Stimulated activated CD8-positive, alpha-beta memory T cell treated with anti-CD3 and anti-CD28 coated beads, Interleukin-15, amount 100 ng/mL, for 48 hours (primary cell): Measurements from ENCODE around the gene ADGRV1.

Source experiments
- DNase-seq, 2 donors: peaks; one replicate each; pipeline ENCODE4 v3.0.0-alpha.2; 2020; ENCODE audit warnings: low read depth in 2 of 2

The ADGRV1 gene

DNA sequence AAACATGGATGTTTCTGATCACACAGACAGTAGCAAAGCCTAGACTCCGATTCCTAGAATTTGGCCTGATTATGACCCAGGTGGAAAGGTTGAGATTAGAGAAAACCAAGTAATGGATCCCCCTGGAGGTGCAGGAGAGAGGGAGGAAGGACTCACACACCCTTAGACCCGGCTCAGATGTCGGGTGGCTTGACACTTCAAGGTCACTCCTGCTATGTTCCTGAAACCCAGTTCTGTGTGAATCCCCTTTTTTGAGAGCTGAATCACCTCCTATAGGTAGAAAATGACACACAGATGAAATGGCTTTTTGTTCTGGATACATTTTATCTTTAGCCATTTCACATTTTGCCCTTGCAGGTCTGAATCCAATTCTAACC, 631.7 kb downstream of the ADGRV1 start:
- DNase-seq = no peak

DNA sequence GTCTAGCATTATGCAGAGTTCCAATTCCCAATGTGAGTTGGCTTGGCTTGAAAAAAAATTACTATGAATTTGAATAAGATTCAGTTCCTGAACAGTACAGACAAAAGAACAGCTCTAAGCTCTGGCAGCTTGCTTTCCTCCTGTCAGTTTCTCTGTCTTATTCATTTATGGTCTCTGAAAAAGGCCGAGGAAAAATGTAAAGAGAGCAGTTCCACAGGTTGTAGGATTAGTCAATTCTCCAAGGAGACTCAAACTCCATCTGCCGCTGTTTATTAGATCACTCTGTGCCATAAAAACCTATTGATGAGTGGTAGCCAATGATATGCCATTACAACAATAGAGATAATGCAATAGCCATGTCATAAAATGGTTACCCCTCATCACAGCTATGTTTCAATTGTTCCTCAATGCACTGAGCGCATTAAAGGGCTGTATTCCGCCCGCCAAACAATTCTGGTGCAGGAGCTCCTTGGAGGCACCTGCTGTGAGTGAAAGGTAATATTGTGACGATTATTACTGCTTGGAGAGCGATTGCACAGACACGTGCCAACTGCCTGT, 636.3 kb downstream of the ADGRV1 start:
- no peak for DNase-seq

DNA sequence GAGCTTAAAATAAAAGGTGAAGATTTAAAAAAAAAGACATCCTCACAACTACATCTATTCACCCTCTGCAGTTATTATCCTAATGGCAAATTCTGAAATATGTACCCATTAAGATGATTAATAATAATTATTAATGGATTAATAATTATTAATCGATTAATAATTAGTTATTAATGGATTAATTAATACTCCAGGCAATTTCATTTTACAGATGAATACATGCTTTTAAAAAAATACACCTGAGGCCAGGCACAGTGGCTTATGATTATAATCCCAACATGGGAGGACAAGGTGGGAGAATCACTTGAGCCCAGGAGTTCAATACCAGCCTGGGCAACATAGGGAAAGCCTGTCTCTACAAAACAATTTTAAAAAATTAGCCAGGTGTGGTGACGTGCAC, 642.1 kb downstream of the ADGRV1 start:
- no peak for DNase-seq

DNA sequence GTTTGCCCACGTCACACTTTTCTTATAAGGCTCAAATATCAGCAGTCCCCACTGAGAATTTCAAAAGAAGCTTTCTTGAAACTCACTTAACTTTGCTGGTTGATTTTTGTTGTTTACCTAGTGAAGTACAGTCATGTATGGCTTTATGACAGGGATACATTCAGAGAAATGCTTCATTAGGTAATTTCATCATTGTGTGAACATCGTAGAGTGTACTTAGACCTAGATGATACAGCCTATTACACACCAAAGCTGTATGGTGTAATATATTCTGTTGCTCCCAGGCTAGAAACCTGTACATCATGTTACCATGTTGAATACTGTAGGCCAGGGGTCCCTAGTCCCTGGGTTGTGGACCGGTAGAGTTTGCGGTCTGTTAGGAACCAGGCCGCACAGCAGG, 647.5 kb downstream of the ADGRV1 start:
- no peak for DNase-seq

DNA sequence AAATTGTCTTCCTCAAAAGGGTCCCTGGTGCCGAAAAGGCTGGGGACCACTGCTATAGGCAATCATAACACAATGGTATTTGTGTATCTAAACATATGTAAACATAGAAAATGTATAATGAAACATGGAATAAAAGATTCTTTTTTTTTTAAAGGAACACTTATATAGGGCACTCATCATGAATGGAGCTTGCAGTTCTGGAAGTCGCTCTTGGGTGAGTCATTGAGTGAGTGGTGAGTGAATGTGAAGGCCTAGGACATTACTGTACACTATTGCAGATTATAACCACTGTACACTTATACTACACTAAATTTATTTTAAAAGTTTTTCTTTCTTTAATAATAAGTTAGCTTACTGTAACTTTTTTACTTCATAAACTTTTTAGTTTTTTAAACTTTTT, 648.1 kb downstream of the ADGRV1 start:
- no peak for DNase-seq

DNA sequence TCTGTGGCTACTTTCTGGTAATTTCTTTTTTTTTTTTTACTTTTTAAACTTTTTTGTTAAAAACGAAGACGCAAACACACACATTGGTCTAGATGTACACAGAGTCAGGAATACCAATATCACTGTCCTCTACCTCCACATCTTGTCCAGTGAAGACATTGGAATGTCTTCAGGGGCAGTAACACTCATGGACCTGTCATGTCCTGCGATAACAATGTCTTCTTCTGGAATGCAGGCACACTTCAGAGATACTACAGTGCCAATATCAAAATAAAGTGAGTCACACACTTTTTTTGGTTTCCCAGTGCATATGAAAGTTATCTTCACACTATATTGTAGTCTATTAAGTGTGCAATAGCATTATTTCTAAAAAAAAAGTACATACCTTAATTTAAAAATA, 648.7 kb downstream of the ADGRV1 start:
- DNase-seq = no peak

DNA sequence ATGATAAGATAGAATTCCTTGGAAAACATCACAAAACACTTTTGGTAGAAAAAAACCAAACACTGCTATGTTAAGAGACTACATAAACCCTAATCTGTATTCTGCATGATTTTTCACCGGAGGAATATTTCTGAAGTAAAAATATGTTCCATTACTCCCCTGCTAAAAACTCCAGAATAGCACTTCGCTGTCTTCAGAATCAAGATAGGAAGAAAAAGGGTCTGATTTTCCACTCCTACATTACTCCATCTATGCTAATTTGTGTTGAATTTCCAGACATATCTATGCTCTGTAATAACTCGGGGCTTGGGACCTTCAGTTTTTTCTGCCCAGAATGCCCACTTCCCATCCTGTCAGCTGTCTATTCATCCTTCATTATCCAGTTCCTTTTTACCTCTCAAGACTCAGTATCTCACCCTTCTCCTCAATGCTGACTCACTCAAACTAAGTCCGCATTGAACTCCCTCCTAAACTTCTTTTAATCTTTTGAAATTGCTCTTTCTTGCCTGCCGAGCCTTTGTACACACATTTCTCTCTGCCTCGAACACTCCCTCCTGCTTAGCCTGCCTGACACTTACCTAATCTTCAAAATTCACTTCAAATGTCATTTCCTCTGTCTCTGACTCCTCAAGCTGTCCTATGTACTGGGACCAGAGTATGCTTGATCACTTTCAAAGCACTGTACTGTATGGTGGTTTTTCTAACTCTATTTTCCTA, 653.6 kb downstream of the ADGRV1 start:
- no peak for DNase-seq

DNA sequence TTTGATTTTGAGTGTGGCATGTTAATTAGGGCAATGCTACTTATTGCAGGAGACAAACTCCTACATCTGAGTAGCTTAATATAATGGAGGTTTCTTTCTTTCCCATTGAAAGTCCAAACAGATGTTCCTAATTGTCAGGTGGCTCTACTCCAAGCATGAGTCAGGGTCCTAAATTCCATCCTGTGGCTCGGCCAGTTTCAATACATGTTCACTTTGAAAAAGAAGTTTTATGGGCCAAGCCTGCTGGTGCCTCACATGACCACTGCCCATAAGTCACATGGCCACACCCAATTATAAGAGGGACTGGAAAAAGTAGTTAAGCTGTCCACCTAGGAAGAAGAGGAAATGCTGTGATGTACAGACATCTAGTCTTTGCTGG, 654.1 kb downstream of the ADGRV1 start:
- no peak for DNase-seq
